ENCODE data around the gene ARHGAP19.

DNA sequence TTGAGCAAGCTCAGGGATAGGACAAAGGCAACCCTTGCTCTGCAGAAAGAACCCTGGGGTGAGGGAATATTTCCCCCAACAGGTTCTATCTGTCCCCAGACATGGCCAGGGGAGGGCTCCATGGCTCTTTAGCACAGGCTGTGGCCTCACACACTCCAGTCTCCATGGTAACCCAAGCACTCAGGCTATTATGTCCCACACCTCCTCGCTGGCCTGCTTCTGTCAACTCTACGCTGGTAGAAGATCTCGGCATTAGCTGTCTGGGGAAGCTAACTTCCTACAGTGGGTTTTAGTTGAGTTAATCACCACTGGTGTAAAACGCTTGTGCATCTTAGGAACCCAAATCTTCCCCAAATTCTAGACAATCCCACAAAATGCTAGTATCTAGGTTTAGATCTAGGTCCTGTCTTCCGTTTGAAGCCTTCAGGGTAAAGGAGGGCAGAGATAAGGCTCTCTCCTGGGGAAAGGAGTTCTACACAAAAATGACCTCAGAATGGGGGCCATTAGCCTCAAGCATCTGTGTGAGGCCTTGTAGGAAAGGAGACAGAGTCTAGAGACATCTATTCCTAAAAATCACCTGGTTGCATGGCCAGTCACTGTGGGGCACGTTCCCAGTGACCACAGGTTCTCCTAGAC lies 70.0 kb downstream of the ARHGAP19 start:
- no peak for TF ChIP-seq POLR2A (IDR thresholded peaks at IDR 0.05)
- TF ChIP-seq, protein P1, sequence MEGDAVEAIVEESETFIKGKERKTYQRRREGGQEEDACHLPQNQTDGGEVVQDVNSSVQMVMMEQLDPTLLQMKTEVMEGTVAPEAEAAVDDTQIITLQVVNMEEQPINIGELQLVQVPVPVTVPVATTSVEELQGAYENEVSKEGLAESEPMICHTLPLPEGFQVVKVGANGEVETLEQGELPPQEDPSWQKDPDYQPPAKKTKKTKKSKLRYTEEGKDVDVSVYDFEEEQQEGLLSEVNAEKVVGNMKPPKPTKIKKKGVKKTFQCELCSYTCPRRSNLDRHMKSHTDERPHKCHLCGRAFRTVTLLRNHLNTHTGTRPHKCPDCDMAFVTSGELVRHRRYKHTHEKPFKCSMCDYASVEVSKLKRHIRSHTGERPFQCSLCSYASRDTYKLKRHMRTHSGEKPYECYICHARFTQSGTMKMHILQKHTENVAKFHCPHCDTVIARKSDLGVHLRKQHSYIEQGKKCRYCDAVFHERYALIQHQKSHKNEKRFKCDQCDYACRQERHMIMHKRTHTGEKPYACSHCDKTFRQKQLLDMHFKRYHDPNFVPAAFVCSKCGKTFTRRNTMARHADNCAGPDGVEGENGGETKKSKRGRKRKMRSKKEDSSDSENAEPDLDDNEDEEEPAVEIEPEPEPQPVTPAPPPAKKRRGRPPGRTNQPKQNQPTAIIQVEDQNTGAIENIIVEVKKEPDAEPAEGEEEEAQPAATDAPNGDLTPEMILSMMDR (IDR thresholded peaks at IDR 0.05), result no peak

Measured in transverse colon (tissue), 3 donors.